Lower lobe of right lung (tissue), 2 donors: ENCODE data around the gene BIRC7. TPM values are rescaled to one million over a fixed set of nuclear protein-coding genes. Genes with fewer than 3 reads are reported as not detected.

Experiments used
- ATAC-seq, 2 donors: fragments of 200-7000 bp; cut with Tn5 transposase; one replicate each; pipeline ENCODE4 v1.9.1; 2020 to 2022; ENCODE audit warnings: mild to moderate bottlenecking in 2 of 2, moderate library complexity in 2 of 2
- DNase-seq: peaks from one replicate; pipeline ENCODE4 v3.0.0-alpha.2; 2020
- H3K27ac ChIP-seq: fragments of 200-600 bp; one replicate; pipeline ENCODE4 v1.8.0; 2022
- H3K27me3 ChIP-seq: fragments of 200-600 bp; one replicate; pipeline ENCODE4 v1.8.0; 2022; ENCODE audit warnings: low read depth
- H3K36me3 ChIP-seq: fragments of 200-600 bp; one replicate; pipeline ENCODE4 v1.8.0; 2022; ENCODE audit warnings: mild to moderate bottlenecking
- H3K4me1 ChIP-seq: fragments of 200-600 bp; one replicate; pipeline ENCODE4 v1.8.0; 2022
- H3K4me3 ChIP-seq: fragments of 200-600 bp; one replicate; pipeline ENCODE4 v1.8.0; 2022; ENCODE audit warnings: mild to moderate bottlenecking
- H3K9me3 ChIP-seq: fragments of 200-600 bp; one replicate; pipeline ENCODE4 v1.8.0; 2022
- CTCF ChIP-seq: fragments of 200-600 bp; IDR thresholded peaks from one replicate; pipeline ENCODE4 v1.8.0; 2022; ENCODE audit warnings: antibody characterized with exemption, mild to moderate bottlenecking
- intact Hi-C: fragments of 100-400 bp; cut with DNase I; formaldehyde crosslinking; loops from one replicate; pipeline ENCODE4 v1.11.0; 2022
- total RNA-seq: library from RNA; stranded (reverse); fragmentation: NEBNext Ultra II Directional; extraction: Animal tissue kit (Norgen Biotek cat#: 25700); gene quantifications from one replicate; pipeline ENCODE4 v1.2.1, GENCODE V29; 2021
- donor health status: DM: no; HTN: yes; CAD: no; lungs with severe emphysema.

Gene BIRC7
- total RNA-seq, 1 donor from 2014 or later = 15.9 TPM

DNA sequence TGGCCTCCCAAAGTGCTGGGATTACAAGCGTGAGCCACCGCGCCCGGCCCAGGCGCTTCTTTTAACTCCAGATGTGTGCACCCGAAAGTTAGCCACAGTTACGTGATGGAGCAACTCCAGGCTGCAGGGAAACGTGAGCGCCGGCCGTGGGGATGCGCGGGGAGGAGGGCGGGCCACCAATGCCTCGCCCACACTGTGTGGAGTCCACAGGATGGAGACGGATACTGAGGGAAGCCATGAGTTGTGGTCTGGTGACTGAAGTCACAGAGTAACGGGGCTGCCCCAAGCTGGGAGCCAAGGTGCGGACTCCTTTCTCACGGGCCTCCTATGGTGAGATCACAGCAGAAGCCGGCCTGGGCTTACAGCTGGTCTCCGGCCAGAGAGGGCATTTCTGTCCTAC lies 43.0 kb upstream of the BIRC7 start:
- Histone ChIP-seq H3K4me1 (no peaks in the 10 kb centered on the region), H3K36me3 (peaks cover 36% of the 10 kb centered on the region), H3K27ac (no peak overlapping the region), H3K4me3 (no peak overlapping the region), H3K9me3 (no peaks in the 10 kb centered on the region), H3K27me3 (no peaks in the 10 kb centered on the region)
- intact Hi-C loops = no loop called here
- ATAC-seq = no peak
- DNase-seq = no peak
- TF ChIP-seq CTCF = no peak

DNA sequence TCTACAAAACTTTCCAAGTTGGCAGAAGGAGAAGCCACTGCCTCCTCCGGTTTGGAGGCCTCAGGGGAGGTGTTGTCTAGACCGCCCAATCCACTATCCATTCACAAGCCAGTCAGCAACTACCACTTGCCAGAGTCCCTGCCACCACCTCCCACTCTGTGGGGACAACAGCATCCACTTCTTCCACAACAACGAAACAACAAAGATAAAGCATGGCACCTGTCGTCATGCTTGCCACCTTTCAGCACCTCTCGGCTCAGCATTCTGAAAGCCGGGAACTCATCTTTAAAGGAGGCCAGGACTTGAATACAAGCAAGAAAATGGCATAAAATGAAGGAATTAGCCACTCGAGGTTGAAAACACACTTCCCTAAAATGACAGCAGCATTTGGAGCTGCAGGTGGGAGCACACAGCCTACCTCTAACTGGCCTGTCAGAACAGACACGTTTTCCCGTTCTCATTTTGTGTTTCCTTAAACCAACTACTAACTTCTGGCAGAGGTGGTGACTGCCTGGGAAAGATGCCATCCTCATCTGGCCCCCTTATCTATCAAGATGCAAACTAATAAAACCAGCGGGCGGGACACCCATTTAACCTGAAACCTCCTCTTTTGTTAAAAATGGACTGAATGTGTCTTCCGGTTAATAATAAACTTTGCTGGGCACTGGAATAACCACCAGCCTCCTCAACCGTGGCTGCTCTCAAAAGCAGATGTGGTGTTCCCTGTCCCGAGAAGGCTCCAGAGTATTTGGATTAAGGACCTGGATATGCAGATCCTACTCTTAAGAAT lies 41.5 kb upstream of the BIRC7 start:
- Histone ChIP-seq H3K9me3 (no peaks in the 10 kb centered on the region), H3K4me3 (no peak overlapping the region), H3K4me1 (peaks cover 13% of the 10 kb centered on the region), H3K27me3 (no peaks in the 10 kb centered on the region), H3K36me3 (peaks cover 36% of the 10 kb centered on the region), H3K27ac (no peak overlapping the region)
- DNase-seq (no peak), ATAC-seq (no peak)
- intact Hi-C loops = no loop called here
- TF ChIP-seq CTCF = no peak

GRCh38 chr20:63194797-63195173 lies 40.9 kb upstream of the BIRC7 start:
- Histone ChIP-seq H3K36me3 (peaks cover 40% of the 10 kb centered on the region), H3K4me1 (peaks cover 13% of the 10 kb centered on the region), H3K4me3 (no peak overlapping the region), H3K27ac (no peak overlapping the region), H3K27me3 (no peaks in the 10 kb centered on the region), H3K9me3 (no peaks in the 10 kb centered on the region)
- no peak for TF ChIP-seq CTCF
- intact Hi-C loops = no loop called here
- DNase-seq (no peak), ATAC-seq (no peak)

GRCh38 chr20:63196768-63197470 lies 38.8 kb upstream of the BIRC7 start:
- Histone ChIP-seq H3K4me1 (peaks cover 13% of the 10 kb centered on the region), H3K4me3 (no peak overlapping the region), H3K36me3 (peaks cover 56% of the 10 kb centered on the region), H3K27ac (no peak overlapping the region), H3K9me3 (no peaks in the 10 kb centered on the region), H3K27me3 (no peaks in the 10 kb centered on the region)
- TF ChIP-seq CTCF = no peak
- ATAC-seq (peak in 1 of 2 donors; percentile 27), DNase-seq (no peak)
- intact Hi-C loops = no loop called here

DNA sequence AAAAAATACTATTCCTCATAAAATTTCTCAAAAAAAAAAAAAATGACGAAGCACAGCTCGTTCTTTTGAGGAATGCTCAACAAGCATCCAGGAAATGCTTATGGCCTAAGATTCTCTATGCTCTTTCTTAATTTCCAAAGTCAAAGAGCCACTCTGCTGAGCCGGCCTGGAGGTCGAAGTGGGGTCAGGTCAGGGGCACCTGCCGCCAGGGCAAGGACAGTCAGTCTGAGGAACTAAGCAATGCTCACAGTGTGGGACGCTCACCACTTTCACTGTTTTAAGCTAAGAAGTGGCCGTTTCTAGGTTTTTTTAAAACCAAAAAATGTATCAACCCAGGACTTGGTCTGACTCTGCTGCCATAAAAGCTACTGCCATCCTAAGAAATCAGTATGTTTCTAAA lies 37.1 kb upstream of the BIRC7 start:
- intact Hi-C loops = no loop called here
- H3K9me3 ChIP-seq = no peaks in the 10 kb centered on the region
- ATAC-seq = no peak

More for the DNA sequence above, 37.1 kb upstream of the BIRC7 start:
- peaks cover 73% of the 10 kb centered on the region for H3K36me3 ChIP-seq
- no peak overlapping the region for H3K4me3 ChIP-seq
- DNase-seq = no peak
- H3K4me1 ChIP-seq = peaks cover 13% of the 10 kb centered on the region
- no peak for TF ChIP-seq CTCF
- H3K27me3 ChIP-seq = no peaks in the 10 kb centered on the region
- H3K27ac ChIP-seq = no peak overlapping the region
